Suprapubic skin (tissue), 4 donors: ENCODE data around the gene MKLN1. TPM values are rescaled to one million over a fixed set of nuclear protein-coding genes. Genes with fewer than 3 reads are reported as not detected.

ENCODE experiments used
- DNase-seq, 2 donors: peaks; one replicate each; pipeline ENCODE4 v3.0.0-alpha.2; 2019; ENCODE audit warnings: low spot score in 2 of 2
- H3K27ac ChIP-seq: fragments of 200-600 bp; sonication (generic); one replicate; pipeline ENCODE4 v1.5.1; 2019
- H3K27me3 ChIP-seq: fragments of 200-600 bp; sonication (generic); one replicate; pipeline ENCODE4 v1.5.1; 2019
- H3K36me3 ChIP-seq: fragments of 200-600 bp; sonication (generic); one replicate; pipeline ENCODE4 v1.5.1; 2019
- H3K4me1 ChIP-seq: fragments of 200-600 bp; sonication (generic); one replicate; pipeline ENCODE4 v1.5.1; 2019
- H3K4me3 ChIP-seq: fragments of 200-600 bp; sonication (generic); one replicate; pipeline ENCODE4 v1.5.1; 2019; ENCODE audit warnings: mild to moderate bottlenecking
- H3K9me3 ChIP-seq: fragments of 200-600 bp; sonication (generic); one replicate; pipeline ENCODE4 v1.5.1; 2019
- EP300 ChIP-seq: sonication (generic); formaldehyde crosslinking; IDR thresholded peaks from one replicate; pipeline ENCODE4 v1.6.1; 2017; ENCODE audit warnings: antibody characterized with exemption
- POLR2A ChIP-seq, 2 donors: fragments of 450-650 bp; IDR thresholded peaks; one replicate each; pipeline ENCODE4 v1.6.1; 2017; ENCODE audit warnings: antibody characterized with exemption in 2 of 2, mild to moderate bottlenecking in 2 of 2, moderate library complexity in 2 of 2
- POLR2AphosphoS5 ChIP-seq, 3 donors: sonication (generic); formaldehyde crosslinking; IDR thresholded peaks; one replicate each; pipeline ENCODE4 v1.6.1; 2017; ENCODE audit warnings: antibody characterized with exemption in 3 of 3
- WGBS: methylation state at CpG from one replicate; pipeline ENCODE4 v1.1.5; 2018; 5-methylcytosine and 5-hydroxymethylcytosine counted together
- total RNA-seq, 4 donors: library from RNA; depleted of rRNA; stranded (reverse); fragments of >200 nt; gene quantifications; one replicate each; pipeline ENCODE4 v1.1.0, GENCODE V29; 2016
- TF ChIP-seq, protein P1 (sequence below), 2 donors: fragments of 200-600 bp in 1 of 2; fragments of 450-650 bp in 1 of 2; sonication (generic) in 1 of 2; IDR thresholded peaks; one replicate each; pipeline ENCODE4 v1.5.1; 2016 to 2019; ENCODE audit warnings: antibody characterized with exemption in 2 of 2, mild to moderate bottlenecking in 1 of 2, moderate library complexity in 1 of 2

MKLN1 gene
- total RNA-seq, 4 donors from 2014 or later = 32.9 to 76.0 (median 39.9) TPM

DNA sequence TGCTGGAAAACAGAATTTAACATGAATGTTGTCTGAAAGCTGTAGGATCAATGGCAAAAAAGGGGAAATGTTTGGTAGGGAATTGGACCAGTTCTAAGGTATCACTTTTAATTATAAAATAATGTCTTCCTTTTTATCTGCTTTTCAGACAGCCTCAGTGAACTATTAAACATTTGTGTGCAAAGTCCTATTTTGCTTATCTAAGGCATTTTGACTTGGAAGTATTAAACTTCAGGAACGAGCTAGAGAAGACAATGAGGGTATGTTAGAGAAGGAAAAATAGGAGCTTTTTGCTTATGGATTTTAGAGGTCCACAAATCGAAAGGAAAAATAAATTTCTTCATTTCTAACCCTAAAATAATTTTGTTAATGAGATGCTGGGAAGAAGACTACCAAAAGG lies 165.4 kb downstream of the MKLN1 start:
- Histone ChIP-seq H3K36me3 (peaks cover 10% of the 10 kb centered on the region), H3K27ac (no peak overlapping the region), H3K4me1 (no peaks in the 10 kb centered on the region), H3K27me3 (no peaks in the 10 kb centered on the region), H3K4me3 (no peak overlapping the region), H3K9me3 (no peaks in the 10 kb centered on the region)
- 88% methylated on average over 2 of the region's 2 CpGs for WGBS
- DNase-seq = no peak
- no peak for TF ChIP-seq EP300
- no peak for TF ChIP-seq POLR2AphosphoS5 (IDR thresholded peaks at IDR 0.05)
- TF ChIP-seq, protein P1, sequence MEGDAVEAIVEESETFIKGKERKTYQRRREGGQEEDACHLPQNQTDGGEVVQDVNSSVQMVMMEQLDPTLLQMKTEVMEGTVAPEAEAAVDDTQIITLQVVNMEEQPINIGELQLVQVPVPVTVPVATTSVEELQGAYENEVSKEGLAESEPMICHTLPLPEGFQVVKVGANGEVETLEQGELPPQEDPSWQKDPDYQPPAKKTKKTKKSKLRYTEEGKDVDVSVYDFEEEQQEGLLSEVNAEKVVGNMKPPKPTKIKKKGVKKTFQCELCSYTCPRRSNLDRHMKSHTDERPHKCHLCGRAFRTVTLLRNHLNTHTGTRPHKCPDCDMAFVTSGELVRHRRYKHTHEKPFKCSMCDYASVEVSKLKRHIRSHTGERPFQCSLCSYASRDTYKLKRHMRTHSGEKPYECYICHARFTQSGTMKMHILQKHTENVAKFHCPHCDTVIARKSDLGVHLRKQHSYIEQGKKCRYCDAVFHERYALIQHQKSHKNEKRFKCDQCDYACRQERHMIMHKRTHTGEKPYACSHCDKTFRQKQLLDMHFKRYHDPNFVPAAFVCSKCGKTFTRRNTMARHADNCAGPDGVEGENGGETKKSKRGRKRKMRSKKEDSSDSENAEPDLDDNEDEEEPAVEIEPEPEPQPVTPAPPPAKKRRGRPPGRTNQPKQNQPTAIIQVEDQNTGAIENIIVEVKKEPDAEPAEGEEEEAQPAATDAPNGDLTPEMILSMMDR (IDR thresholded peaks at IDR 0.05) = no peak
- no peak for TF ChIP-seq POLR2A (IDR thresholded peaks at IDR 0.05)

- no peak overlapping the region for H3K4me3 ChIP-seq
- H3K9me3 ChIP-seq = no peaks in the 10 kb centered on the region
- no peak overlapping the region for H3K27ac ChIP-seq
- peaks cover 10% of the 10 kb centered on the region for H3K36me3 ChIP-seq
- H3K4me1 ChIP-seq = no peaks in the 10 kb centered on the region
- no peaks in the 10 kb centered on the region for H3K27me3 ChIP-seq
- TF ChIP-seq POLR2A (IDR thresholded peaks at IDR 0.05) = no peak
- TF ChIP-seq EP300 = no peak
- no peak for DNase-seq
Observed at GRCh38 chr7:131493581-131493980, 165.9 kb downstream of the MKLN1 start.

DNA sequence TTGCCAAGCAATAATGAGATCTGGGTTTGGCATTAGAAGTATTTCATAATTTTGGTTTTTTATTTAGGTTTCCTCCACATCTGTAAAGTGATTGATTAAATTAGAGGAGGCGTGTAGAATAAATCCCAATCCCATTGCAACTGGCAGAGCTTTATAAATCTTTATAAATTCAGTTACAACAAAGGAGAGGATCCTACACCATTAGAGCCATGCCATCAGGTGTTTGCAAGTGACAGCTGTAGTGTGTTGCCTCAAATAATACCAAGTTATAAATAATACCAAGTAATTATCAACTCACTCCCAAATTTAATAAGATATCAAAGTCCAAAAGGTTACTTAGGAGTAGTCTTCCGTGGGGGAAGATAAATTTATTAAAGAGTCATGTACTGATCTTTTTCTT lies 166.5 kb downstream of the MKLN1 start:
- Histone ChIP-seq H3K27ac (no peak overlapping the region), H3K36me3 (peaks cover 10% of the 10 kb centered on the region), H3K27me3 (no peaks in the 10 kb centered on the region), H3K4me1 (no peaks in the 10 kb centered on the region), H3K4me3 (no peak overlapping the region), H3K9me3 (no peaks in the 10 kb centered on the region)
- WGBS = 98% methylated on average over 2 of the region's 2 CpGs
- TF ChIP-seq, protein P1 (IDR thresholded peaks at IDR 0.05) = no peak
- TF ChIP-seq EP300 (no peak), POLR2A (IDR thresholded peaks at IDR 0.05) (no peak), POLR2AphosphoS5 (IDR thresholded peaks at IDR 0.05) (no peak)
- DNase-seq = no peak

DNA sequence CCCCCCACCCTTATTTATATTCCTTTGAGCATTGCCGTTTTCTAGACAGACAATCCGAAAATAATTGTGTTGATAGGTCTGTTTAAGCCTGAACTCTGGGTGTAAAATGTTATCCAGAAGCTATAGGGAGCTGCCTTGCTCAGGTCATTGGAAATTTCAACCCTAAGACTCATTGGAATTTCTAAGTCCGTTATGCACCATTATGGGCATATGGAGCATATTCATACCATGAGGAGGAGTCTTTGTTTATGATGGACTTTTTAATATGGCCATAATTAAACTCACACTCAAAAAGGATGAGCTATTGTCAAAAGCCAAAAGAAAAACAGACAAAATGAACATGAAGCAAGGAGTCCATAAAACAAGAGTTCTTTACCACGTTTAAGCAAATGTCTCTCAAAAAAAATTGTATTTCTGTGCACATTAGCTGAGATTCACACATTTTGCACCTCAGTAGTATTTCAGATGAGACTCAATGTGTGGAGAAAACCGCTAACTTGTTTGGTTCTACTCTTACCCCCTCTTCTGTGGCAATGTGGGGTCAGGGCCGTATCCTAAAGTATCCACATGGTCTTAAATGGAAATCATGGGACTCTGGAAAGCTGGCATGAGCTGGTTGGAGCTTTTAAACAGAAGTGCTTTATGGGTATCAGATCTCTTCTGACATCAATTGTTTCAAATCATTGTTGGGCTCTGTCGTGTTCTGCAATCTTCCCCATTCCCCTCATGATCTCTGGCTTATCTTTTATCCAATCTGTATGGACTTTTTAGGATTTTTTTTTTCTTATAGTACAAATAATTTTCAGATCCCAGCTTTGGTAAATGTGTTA lies 168.2 kb downstream of the MKLN1 start:
- H3K36me3 ChIP-seq = peaks cover 10% of the 10 kb centered on the region
- no peak overlapping the region for H3K27ac ChIP-seq
- DNase-seq = no peak
- no peaks in the 10 kb centered on the region for H3K27me3 ChIP-seq
- H3K4me3 ChIP-seq = no peak overlapping the region
- WGBS = 80% methylated on average over 7 of the region's 7 CpGs
- no peaks in the 10 kb centered on the region for H3K4me1 ChIP-seq
- TF ChIP-seq, protein P1 (IDR thresholded peaks at IDR 0.05) = no peak
- TF ChIP-seq POLR2A (IDR thresholded peaks at IDR 0.05) = no peak
- TF ChIP-seq POLR2AphosphoS5 (IDR thresholded peaks at IDR 0.05) = no peak
- no peak for TF ChIP-seq EP300
- H3K9me3 ChIP-seq = no peaks in the 10 kb centered on the region

GRCh38 chr7:131497454-131497853 lies 169.8 kb downstream of the MKLN1 start:
- TF ChIP-seq, protein P1 (IDR thresholded peaks at IDR 0.05) = no peak
- TF ChIP-seq EP300 (no peak), POLR2A (IDR thresholded peaks at IDR 0.05) (no peak), POLR2AphosphoS5 (IDR thresholded peaks at IDR 0.05) (no peak)
- peaks cover 2% of the 10 kb centered on the region for H3K4me1 ChIP-seq
- H3K27ac ChIP-seq = no peak overlapping the region
- H3K4me3 ChIP-seq = no peak overlapping the region
- 69% methylated on average over 7 of the region's 7 CpGs for WGBS
- DNase-seq = no peak
- H3K27me3 ChIP-seq = no peaks in the 10 kb centered on the region
- H3K9me3 ChIP-seq = no peaks in the 10 kb centered on the region
- H3K36me3 ChIP-seq = peaks cover 10% of the 10 kb centered on the region
